MV-4-11 (cell line): Measurements from ENCODE around the gene DTX4.

Source experiments
- DNase-seq: peaks from one replicate; lab custom pipeline; 2025; lab: John Stamatoyannopoulos, UW

DTX4 gene

DNA sequence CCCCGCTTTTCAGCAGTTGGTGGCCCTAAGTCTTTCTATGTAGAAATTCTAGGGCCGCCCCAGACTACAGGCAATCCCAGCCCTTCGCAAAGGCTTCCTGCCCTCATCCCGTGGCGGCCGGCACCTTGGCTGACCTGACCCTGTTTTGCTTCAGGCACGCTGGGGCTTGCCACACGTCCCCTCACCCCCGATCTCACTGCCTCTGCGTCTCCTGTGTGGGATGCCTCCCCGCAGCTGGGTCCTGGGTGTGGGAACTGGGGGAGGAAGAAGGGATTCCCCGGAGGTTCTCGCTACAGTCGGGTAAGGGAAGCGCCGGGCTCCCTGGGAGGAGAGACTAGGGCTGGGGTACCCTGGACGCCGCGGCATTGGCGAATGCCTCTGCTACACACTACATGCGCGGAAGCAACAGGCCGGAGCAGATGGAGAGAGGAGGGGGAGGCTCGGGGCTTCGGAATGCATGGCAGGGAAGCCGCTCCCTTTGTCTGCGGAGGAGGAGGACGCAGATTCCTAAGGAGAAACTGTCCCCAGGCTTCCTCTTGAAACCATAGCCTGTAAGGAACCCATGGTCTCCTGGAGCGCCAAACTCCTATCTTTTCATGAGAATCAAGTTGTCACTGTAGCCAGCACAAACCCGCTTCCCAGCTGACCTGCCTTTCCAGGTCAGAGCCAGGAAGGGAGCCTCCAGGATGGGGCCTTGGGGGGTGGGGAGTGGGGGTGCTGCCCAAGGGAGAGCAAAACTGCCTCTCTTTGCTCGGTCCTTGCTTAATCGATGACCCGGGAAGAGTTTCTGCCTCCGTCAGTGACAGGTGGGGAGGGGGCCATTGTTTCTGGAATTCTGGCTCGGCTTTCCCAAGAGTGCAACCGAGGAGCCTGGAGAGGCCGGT lies 1.4 kb downstream of the DTX4 start:
- DNase-seq = no peak

DNA sequence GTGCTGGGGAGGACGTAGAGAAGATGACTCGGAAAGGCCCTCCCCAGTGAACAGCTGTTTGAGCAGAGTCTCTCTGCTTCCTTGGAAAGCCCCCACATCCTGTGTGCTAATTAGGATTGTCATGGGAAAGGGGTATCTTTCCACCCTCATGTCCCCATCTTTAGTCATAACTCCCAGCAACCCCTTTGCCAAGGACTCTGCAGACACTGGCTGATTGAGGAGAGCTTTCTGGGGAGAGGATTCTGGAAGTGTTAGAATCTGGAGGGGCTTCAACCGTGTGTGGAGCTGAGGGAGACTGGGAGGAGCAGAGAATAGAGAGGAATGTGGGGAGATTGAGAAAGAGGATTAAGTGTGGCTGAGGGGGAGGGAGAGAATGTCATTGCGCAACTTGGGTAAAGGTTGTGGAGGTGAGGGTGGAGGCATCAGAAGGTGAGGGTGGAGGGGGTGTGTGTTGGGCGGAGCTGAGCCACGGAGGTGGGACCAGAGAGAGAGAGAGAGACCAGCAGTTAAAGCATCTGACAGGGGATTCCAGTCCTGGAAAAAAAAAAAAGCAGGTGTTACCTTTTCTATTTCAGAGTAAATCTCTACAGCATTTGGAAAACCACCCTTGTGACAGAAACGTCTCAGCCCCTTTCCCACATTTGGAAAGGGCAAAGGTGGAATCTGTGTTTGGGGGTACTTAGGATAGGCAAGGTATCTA lies 2.2 kb downstream of the DTX4 start:
- no peak for DNase-seq

DNA sequence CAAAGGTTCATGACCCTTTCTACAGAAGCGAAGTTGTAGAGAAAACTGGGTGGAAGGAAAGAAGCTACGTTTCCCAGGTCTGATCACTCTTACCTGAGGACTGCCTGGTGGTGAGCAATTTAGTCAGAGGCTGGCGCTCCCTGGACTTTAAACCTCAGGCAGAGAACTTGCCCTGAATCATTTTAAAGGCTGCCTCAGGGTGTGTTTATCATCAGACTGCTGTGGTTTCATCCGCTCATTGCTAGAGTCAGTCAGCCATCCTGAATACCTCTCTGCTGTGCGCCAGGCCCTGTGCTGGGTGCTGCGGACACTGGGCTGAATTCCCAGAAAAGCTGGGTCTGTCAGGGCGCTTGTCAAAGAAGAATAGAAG lies 2.7 kb downstream of the DTX4 start:
- peak; percentile 11 for DNase-seq

GRCh38 chr11:59175091-59175501 lies 3.2 kb downstream of the DTX4 start:
- no peak for DNase-seq

GRCh38 chr11:59176330-59176729 lies 4.4 kb downstream of the DTX4 start:
- no peak for DNase-seq

DNA sequence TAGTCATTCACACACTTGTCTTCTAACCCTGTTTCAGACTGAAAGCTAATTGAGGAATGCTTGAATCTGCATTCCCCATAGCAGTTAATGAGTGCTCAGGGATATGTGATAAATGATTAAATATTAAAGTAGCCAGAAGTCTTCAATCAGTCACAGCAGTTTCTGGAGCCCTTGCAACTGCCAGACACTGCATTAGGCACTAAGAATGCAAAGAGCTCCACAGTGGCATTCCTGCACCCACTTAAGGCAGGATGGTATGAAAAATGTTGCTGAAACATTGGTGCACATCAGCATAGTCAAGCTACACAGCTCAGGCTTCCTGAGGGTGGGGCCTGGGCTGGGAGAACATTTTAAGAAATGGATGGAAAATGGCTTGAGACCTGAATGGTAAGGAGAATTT lies 6.5 kb downstream of the DTX4 start:
- DNase-seq = no peak

DNA sequence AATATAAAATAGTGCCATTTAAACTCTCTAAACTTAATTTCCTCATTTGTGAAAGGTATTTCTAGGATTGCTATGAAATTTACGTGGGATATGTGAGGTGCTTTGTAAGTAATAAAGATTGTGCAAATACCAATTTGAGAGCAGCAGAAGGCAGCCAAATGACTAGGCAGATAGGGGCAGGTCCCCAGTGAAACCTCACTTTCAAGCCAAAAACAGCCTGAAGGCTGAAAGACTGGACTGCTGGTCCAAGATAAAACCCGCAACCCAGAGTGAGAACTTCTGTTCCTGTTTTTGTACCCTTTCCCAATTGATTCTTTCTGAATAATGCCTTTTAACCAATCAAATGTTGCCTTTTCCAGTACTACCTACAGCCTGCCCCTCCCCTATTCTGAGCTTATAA lies 7.2 kb downstream of the DTX4 start:
- no peak for DNase-seq

DNA sequence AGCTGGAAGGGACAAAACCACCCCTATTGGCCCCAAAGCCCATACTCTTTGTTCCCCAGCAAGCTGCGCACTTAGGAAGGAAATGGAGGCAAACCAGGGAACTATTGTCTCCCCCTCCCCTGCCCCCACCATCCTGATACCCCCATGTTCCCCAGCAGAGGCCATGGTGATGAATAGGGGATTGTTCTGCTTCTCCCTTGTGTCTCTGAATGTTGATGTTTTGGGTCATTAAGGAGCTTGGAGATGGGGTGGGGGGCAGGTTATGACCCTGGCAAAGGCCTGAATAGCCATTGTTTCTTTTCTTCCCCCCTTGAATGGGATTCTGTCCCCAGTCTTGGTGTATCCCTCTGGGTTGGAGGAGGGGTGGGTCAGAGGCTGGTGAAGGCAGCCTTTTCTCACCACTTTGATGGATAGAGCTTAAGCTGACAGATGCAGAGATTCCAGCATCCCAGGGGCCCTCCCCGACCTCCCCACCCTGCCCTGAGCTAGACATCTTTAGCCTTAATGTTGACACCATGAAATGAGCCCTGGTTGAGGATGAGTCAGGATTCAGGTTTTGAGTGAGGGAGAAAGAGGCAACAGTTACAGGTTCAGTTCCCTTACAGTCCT lies 8.3 kb downstream of the DTX4 start:
- DNase-seq = no peak

- no peak for DNase-seq
These were observed 9.0 kb downstream of the DTX4 start for GRCh38 chr11:59180907-59181306.

- DNase-seq = no peak
These were observed 10.0 kb downstream of the DTX4 start for GRCh38 chr11:59181746-59182456.

GRCh38 chr11:59182457-59183151 lies 10.7 kb downstream of the DTX4 start:
- no peak for DNase-seq

DNA sequence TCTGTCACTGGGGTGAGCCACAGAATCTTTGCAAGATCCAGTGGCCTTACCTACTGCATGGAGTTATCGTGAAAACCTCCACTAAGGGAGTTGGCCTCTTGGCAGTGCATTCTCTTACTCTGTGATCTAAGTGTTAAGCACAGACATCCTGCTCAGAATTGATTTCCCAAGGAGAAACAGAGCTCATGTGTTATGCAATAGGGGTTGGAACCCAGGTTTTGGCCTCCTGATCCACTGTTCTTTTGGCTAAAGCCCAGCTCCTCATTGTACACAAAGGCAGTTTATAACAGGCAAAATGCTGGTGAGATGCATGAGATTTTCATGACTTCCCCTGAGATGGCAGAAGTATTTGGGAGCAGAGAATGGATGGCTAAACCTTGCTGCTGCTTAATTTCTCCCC lies 11.8 kb downstream of the DTX4 start:
- no peak for DNase-seq

DNA sequence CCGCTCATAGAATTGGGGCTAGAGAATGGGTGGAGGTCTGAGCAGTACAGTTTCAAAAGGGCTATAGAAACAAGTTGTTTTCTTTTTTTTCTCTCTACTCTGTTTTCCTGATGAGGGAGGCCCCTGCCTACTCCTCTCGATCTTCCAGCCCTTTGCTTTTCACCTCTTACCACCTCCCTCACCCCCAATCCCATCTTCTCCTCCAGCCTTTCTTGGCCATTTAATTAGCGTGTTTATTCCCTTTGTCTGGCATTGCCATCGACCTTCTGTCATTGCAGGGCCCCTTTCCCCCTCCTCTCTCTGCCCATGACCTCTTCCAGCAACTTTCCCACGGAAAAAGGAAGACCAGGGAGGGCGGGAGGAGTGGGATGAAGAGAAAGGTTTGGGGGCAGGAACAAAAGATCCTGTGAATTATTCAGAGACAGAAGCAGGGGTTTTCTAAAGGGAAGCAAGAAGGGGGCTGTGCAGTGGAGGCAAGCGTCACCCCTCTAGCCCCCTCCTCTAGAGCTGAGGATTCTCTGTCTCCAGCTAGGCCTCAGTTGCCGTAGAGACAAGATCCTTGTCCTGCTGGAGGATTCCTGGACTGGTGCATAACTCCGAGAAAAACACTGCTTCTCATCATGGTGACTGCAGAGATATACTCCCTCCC lies 12.9 kb downstream of the DTX4 start:
- DNase-seq = no peak

- no peak for DNase-seq
These were observed 13.5 kb downstream of the DTX4 start for GRCh38 chr11:59185386-59185945.

- DNase-seq = no peak
These were observed 14.2 kb downstream of the DTX4 start for GRCh38 chr11:59186130-59186594.

DNA sequence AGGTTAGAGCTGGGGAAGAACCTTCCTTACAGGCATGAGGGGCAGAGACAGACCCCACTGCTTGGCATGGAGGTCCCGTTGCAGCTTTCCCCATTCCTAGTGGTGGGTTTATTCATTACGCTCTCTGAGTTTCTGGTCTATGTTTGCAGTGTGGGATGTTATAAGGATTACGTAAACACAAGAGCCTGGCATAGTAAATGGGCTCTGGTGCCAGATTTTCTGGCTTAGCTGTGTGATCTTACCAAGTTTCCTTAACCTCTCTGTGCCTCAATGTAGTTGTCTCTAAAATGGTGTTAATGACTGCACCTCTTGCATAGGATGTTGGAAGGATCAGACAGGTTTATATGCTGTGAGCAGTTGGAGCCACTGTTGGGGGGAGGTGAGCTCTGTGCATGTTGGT lies 15.1 kb downstream of the DTX4 start:
- DNase-seq = no peak

GRCh38 chr11:59187587-59187986 lies 15.7 kb downstream of the DTX4 start:
- no peak for DNase-seq

GRCh38 chr11:59188954-59189353 lies 17.0 kb downstream of the DTX4 start:
- no peak for DNase-seq

- DNase-seq = no peak
These were observed 18.1 kb downstream of the DTX4 start for GRCh38 chr11:59189986-59190385.

DNA sequence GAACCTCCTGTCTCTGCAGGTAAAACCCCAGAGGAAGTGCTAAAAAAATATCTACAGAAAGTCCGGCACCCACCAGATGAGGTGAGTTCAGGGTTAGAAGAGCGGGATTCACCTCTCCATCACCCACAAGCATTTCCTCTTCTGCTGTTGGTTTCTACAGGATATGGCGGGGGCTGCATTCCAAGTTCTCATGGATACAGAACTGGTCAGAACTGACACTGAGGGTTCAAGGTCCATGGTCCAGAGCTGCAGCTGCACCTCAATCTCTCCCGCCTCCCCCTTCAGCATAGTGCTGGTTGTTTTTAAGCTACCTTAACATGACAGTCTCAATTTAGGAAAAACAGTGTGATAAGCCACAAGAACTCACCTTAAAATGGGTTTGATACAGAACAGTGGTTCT lies 19.2 kb downstream of the DTX4 start:
- no peak for DNase-seq

DNA sequence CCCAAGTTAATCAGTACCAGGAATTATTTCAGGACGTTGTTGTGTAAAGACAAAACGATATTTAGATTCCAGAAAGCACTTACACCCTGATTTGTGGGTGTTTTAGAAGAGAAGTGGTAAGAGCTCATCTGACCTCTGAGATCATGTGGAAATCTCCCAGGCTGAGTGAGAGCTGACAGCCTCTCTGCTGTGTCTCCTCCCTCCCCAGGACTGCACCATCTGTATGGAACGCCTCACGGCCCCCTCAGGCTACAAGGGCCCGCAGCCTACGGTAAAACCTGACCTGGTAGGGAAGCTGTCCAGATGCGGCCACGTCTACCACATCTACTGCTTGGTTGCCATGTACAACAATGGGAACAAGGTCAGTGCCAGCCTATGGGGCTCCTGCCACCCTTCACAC lies 20.0 kb downstream of the DTX4 start:
- no peak for DNase-seq
